Natural killer cell (primary cell): ENCODE measurements around the gene TNRC6B. TPM values are rescaled to one million over a fixed set of nuclear protein-coding genes. Genes with fewer than 3 reads are reported as not detected.

Experiments
- ATAC-seq, 3 donors: fragments of 150-1000 bp in 2 of 3; fragments of 200-7000 bp in 1 of 3; cut with Tn5 transposase; 1 replicate in 1 of 3; 2 replicates in 2 of 3; pipeline ENCODE4 v1.10.0; 2021; ENCODE audit warnings: mild to moderate bottlenecking in 2 of 3, moderate library complexity in 2 of 3
- DNase-seq, 2 donors: peaks; one replicate each; pipeline versions ENCODE4 v3.0.0 to v3.0.0-alpha.2; 2013 to 2021; ENCODE audit warnings: mixed read lengths in 1 of 2
- H3K27ac ChIP-seq: one replicate; pipeline ENCODE4 v1.5.1; 2013; ENCODE audit warnings: mild to moderate bottlenecking, low read length
- H3K27me3 ChIP-seq: one replicate; pipeline ENCODE4 v1.6.1; 2013; ENCODE audit warnings: low read length; ENCODE audit not compliant: control insufficient read depth, insufficient read depth
- H3K36me3 ChIP-seq: one replicate; pipeline ENCODE4 v1.6.1; 2013; ENCODE audit warnings: low read length; ENCODE audit not compliant: control insufficient read depth, insufficient read depth
- H3K4me1 ChIP-seq: one replicate; pipeline ENCODE4 v1.6.1; 2013; ENCODE audit warnings: low read length; ENCODE audit not compliant: control insufficient read depth, insufficient read depth
- H3K4me3 ChIP-seq: one replicate; pipeline ENCODE4 v1.5.1; 2013; ENCODE audit warnings: low read length
- H3K9me3 ChIP-seq: one replicate; pipeline ENCODE4 v1.6.1; 2013; ENCODE audit warnings: low read length; ENCODE audit not compliant: control insufficient read depth, insufficient read depth
- H3K27ac Mint-ChIP-seq, 2 donors: one replicate each; pipeline ENCODE4 v1.8.0; 2022; ENCODE audit warnings: mild to moderate bottlenecking in 2 of 2, mixed read lengths in 2 of 2, moderate library complexity in 1 of 2
- H3K27me3 Mint-ChIP-seq, 2 donors: one replicate each; pipeline ENCODE4 v1.8.0; 2022; ENCODE audit warnings: low read depth in 2 of 2, mixed read lengths in 2 of 2
- H3K36me3 Mint-ChIP-seq: one replicate; pipeline ENCODE4 v1.8.0; 2022; ENCODE audit warnings: mixed read lengths
- H3K4me1 Mint-ChIP-seq, 2 donors: one replicate each; pipeline ENCODE4 v1.8.0; 2022; ENCODE audit warnings: mixed read lengths in 2 of 2
- H3K4me3 Mint-ChIP-seq: one replicate; pipeline ENCODE4 v1.8.0; 2022; ENCODE audit warnings: mild to moderate bottlenecking, moderate library complexity, mixed read lengths
- H3K9me3 Mint-ChIP-seq, 2 donors: one replicate each; pipeline ENCODE4 v1.8.0; 2022; ENCODE audit warnings: mixed read lengths in 2 of 2
- WGBS: methylation state at CpG from one replicate; pipeline ENCODE4 v1.1.7; 2013; ENCODE audit warnings: missing lambda C conversion rate; ENCODE audit not compliant: insufficient coverage; 5-methylcytosine and 5-hydroxymethylcytosine counted together
- intact Hi-C: fragments of 100-400 bp; cut with micrococcal nuclease; formaldehyde crosslinking; loops from one replicate; pipeline ENCODE4 v1.14.2; 2022
- total RNA-seq, 4 donors: library from RNA; stranded (reverse); fragments of 120-200 nt in 1 of 4; gene quantifications; one replicate each; pipeline versions ENCODE4 v1.2.3 to v1.2.4, GENCODE V29; 2013 to 2022
- TF ChIP-seq, protein P1 (sequence below): fragments of 200-600 bp; IDR thresholded peaks from one replicate; pipeline ENCODE4 v1.8.0; 2022; ENCODE audit warnings: antibody characterized with exemption

Gene TNRC6B
- total RNA-seq, 3 donors from 2014 or later (not counting 1 experiment from before 2014, with no cell fraction given): 112 to 141 (median 138) TPM

- Histone ChIP-seq H3K4me1 (no peaks in the 10 kb centered on the region), H3K36me3 (peaks cover 61% of the 10 kb centered on the region), H3K4me3 (no peak overlapping the region), H3K27ac (no peak overlapping the region), H3K27me3 (no peaks in the 10 kb centered on the region), H3K9me3 (no peaks in the 10 kb centered on the region)
- Mint-ChIP-seq H3K27ac (no peak overlapping the region), H3K4me3 (no peak overlapping the region), H3K4me1 (peaks cover 0 to 6% of the 10 kb centered on the region in 2 donors), H3K27me3 (no peaks in the 10 kb centered on the region), H3K9me3 (no peaks in the 10 kb centered on the region), H3K36me3 (peaks cover 12% of the 10 kb centered on the region)
- 94% methylated on average over 5 of the region's 5 CpGs for WGBS
- DNase-seq (no peak), ATAC-seq (no peak)
- TF ChIP-seq, protein P1, sequence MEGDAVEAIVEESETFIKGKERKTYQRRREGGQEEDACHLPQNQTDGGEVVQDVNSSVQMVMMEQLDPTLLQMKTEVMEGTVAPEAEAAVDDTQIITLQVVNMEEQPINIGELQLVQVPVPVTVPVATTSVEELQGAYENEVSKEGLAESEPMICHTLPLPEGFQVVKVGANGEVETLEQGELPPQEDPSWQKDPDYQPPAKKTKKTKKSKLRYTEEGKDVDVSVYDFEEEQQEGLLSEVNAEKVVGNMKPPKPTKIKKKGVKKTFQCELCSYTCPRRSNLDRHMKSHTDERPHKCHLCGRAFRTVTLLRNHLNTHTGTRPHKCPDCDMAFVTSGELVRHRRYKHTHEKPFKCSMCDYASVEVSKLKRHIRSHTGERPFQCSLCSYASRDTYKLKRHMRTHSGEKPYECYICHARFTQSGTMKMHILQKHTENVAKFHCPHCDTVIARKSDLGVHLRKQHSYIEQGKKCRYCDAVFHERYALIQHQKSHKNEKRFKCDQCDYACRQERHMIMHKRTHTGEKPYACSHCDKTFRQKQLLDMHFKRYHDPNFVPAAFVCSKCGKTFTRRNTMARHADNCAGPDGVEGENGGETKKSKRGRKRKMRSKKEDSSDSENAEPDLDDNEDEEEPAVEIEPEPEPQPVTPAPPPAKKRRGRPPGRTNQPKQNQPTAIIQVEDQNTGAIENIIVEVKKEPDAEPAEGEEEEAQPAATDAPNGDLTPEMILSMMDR: no peak
- intact Hi-C loops: no loop called here
These were observed 127.9 kb downstream of the TNRC6B start for GRCh38 chr22:40305625-40306024.

DNA sequence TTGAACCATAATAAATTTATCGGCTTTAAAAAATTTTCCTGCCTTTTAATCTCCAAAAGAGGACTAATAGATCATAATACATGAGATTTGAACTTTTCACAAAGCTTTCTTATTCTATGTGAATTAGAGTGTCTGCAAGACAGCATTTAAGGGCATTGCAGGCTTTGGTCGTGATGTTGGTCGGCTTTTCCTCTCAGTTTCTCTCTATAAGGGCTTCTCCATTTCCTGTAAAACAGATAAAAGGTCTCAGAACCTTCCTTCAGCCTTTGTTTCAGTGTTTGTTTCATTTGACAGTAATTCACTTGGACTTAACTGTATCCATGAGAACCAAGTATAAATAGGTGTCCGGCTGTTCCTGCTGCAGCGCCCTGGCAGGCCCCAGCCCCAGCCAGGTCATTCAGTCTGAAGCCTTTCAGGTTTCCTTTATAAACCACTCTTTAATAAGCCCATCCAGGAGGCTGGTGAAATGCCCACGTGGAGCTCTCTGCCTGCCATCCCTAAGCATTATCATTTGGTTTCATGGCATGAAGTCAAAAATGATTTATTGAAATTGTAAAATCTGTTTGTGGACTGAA, 131.4 kb downstream of the TNRC6B start:
- TF ChIP-seq, protein P1: no peak
- H3K4me1 Mint-ChIP-seq: peaks cover 0 to 6% of the 10 kb centered on the region in 2 donors
- H3K36me3 ChIP-seq: peaks cover 71% of the 10 kb centered on the region
- 97% methylated on average over 4 of the region's 6 CpGs for WGBS
- H3K4me3 Mint-ChIP-seq: no peak overlapping the region
- no peaks in the 10 kb centered on the region for H3K4me1 ChIP-seq
- H3K9me3 ChIP-seq: no peaks in the 10 kb centered on the region
- H3K27ac Mint-ChIP-seq: no peak overlapping the region
- H3K36me3 Mint-ChIP-seq: peaks cover 29% of the 10 kb centered on the region
- no peak overlapping the region for H3K4me3 ChIP-seq
- H3K27me3 Mint-ChIP-seq: no peaks in the 10 kb centered on the region
- ATAC-seq (no peak), DNase-seq (no peak)
- H3K9me3 Mint-ChIP-seq: no peaks in the 10 kb centered on the region
- no peak overlapping the region for H3K27ac ChIP-seq
- no peaks in the 10 kb centered on the region for H3K27me3 ChIP-seq
- intact Hi-C loops: no loop called here

DNA sequence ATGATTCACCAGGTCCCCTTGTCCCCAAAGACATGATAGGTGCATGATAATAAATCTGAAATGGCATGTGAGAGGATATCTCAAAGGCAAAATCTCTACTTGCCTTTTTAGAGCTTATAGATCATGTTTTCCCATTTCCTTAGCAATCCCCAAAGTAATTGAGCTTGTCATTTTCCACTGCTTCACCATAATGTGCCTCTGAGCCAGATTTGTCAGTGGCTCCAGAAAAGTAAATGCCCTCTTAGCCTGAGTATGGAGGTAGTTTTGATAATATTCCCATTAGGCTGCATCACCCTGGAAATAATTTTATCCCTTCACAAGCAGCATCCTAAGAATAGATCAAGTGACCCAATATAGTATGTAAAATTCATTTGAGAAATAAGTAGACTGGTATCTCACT, 131.9 kb downstream of the TNRC6B start:
- intact Hi-C loops: no loop called here
- Histone ChIP-seq H3K36me3 (peaks cover 74% of the 10 kb centered on the region), H3K27me3 (no peaks in the 10 kb centered on the region), H3K9me3 (no peaks in the 10 kb centered on the region), H3K4me3 (no peak overlapping the region), H3K4me1 (no peaks in the 10 kb centered on the region), H3K27ac (no peak overlapping the region)
- no peak for ATAC-seq
- Mint-ChIP-seq H3K27ac (no peak overlapping the region), H3K4me1 (peaks cover 0 to 6% of the 10 kb centered on the region in 2 donors), H3K36me3 (peaks cover 34% of the 10 kb centered on the region), H3K4me3 (no peak overlapping the region), H3K9me3 (no peaks in the 10 kb centered on the region), H3K27me3 (no peaks in the 10 kb centered on the region)
- DNase-seq: no peak
- TF ChIP-seq, protein P1: no peak
